HCT116 (cell line): Measurements from ENCODE around the gene BAD.

Source experiments
- ATF3 ChIP-seq: IDR thresholded peaks from 2 replicates; pipeline ENCODE4 v1.6.1; 2012
- CEBPB ChIP-seq: IDR thresholded peaks from 2 replicates; pipeline ENCODE4 v1.6.1; 2012; ENCODE audit warnings: low read depth
- EGR1 ChIP-seq: IDR thresholded peaks from 2 replicates; pipeline ENCODE4 v1.6.1; 2012; ENCODE audit warnings: low read depth
- EZH2 ChIP-seq: fragments of 200-600 bp; sonication (generic); IDR thresholded peaks from 2 replicates; pipeline ENCODE4 v1.6.1; 2017; ENCODE audit warnings: antibody characterized with exemption, mixed run types
- EZH2phosphoT487 ChIP-seq: fragments of 200-600 bp; IDR thresholded peaks from 2 replicates; pipeline ENCODE4 v1.6.1; 2018; ENCODE audit warnings: antibody characterized with exemption, borderline replicate concordance
- FOSL1 ChIP-seq: IDR thresholded peaks from 2 replicates; pipeline ENCODE4 v1.6.1; 2012; ENCODE audit warnings: low read depth
- MAX ChIP-seq: IDR thresholded peaks from 2 replicates; pipeline ENCODE4 v1.6.1; 2012
- POLR2A ChIP-seq: IDR thresholded peaks from 2 replicates; pipeline ENCODE4 v1.7.0; 2011; ENCODE audit warnings: borderline replicate concordance; ENCODE audit not compliant: insufficient read depth, insufficient read length; ENCODE audit errors: extremely low read depth
- POLR2AphosphoS5 ChIP-seq: IDR thresholded peaks from 2 replicates; pipeline ENCODE4 v1.6.1; 2011; ENCODE audit warnings: mild to moderate bottlenecking, low read depth, low read length, moderate library complexity
- RAD21 ChIP-seq: IDR thresholded peaks from 2 replicates; pipeline ENCODE4 v1.6.1; 2012; ENCODE audit warnings: low read depth, mild to moderate bottlenecking
- TCF7L2 ChIP-seq: IDR thresholded peaks from 2 replicates; pipeline ENCODE4 v1.7.0; 2011; ENCODE audit warnings: borderline replicate concordance, inconsistent platforms; ENCODE audit not compliant: insufficient read depth, insufficient read length; ENCODE audit errors: extremely low read depth
- TF ChIP-seq, protein P1 (sequence below), 3 experiments: fragments of 200-600 bp in 1 of 3; sonication (generic) in 1 of 3; IDR thresholded peaks in 2 of 3; conservative IDR thresholded peaks in 1 of 3; 2 replicates each; pipeline ENCODE4 v1.5.1; 2012 to 2017; ENCODE audit warnings: low read depth in 2 of 3, low read length in 2 of 3, antibody characterized with exemption in 1 of 3, borderline replicate concordance in 1 of 3, control low read depth in 1 of 3, mild to moderate bottlenecking in 1 of 3, mixed read lengths in 1 of 3, mixed run types in 1 of 3, moderate library complexity in 1 of 3; ENCODE audit not compliant: insufficient read depth in 1 of 3
- TF ChIP-seq, protein P2 (sequence below): IDR thresholded peaks from 2 replicates; pipeline ENCODE4 v1.6.1; 2011; ENCODE audit warnings: mild to moderate bottlenecking, low read length, moderate library complexity; ENCODE audit not compliant: insufficient replicate concordance; ENCODE audit errors: extremely low read depth
- TF ChIP-seq, protein P3 (sequence below): IDR thresholded peaks from 2 replicates; pipeline ENCODE4 v1.6.1; 2012; ENCODE audit warnings: low read depth

GRCh38 chr11:64220798-64221197, 63.7 kb downstream of the BAD start:
- no peak for TF ChIP-seq CEBPB
- TF ChIP-seq, protein P1, sequence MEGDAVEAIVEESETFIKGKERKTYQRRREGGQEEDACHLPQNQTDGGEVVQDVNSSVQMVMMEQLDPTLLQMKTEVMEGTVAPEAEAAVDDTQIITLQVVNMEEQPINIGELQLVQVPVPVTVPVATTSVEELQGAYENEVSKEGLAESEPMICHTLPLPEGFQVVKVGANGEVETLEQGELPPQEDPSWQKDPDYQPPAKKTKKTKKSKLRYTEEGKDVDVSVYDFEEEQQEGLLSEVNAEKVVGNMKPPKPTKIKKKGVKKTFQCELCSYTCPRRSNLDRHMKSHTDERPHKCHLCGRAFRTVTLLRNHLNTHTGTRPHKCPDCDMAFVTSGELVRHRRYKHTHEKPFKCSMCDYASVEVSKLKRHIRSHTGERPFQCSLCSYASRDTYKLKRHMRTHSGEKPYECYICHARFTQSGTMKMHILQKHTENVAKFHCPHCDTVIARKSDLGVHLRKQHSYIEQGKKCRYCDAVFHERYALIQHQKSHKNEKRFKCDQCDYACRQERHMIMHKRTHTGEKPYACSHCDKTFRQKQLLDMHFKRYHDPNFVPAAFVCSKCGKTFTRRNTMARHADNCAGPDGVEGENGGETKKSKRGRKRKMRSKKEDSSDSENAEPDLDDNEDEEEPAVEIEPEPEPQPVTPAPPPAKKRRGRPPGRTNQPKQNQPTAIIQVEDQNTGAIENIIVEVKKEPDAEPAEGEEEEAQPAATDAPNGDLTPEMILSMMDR (IDR thresholded peaks at IDR 0.05 in 2 of 3, conservative IDR thresholded peaks at IDR 0.05 in 1 of 3; ENCODE audit: borderline replicate concordance in 1 of 3, insufficient read depth in 1 of 3, low read depth in 2 of 3, low read length in 2 of 3): no peak
- TF ChIP-seq, protein P2, sequence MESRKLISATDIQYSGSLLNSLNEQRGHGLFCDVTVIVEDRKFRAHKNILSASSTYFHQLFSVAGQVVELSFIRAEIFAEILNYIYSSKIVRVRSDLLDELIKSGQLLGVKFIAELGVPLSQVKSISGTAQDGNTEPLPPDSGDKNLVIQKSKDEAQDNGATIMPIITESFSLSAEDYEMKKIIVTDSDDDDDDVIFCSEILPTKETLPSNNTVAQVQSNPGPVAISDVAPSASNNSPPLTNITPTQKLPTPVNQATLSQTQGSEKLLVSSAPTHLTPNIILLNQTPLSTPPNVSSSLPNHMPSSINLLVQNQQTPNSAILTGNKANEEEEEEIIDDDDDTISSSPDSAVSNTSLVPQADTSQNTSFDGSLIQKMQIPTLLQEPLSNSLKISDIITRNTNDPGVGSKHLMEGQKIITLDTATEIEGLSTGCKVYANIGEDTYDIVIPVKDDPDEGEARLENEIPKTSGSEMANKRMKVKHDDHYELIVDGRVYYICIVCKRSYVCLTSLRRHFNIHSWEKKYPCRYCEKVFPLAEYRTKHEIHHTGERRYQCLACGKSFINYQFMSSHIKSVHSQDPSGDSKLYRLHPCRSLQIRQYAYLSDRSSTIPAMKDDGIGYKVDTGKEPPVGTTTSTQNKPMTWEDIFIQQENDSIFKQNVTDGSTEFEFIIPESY: no peak
- TF ChIP-seq POLR2A: no peak
- TF ChIP-seq ATF3: no peak
- no peak for TF ChIP-seq RAD21
- no peak for TF ChIP-seq EZH2
- no peak for TF ChIP-seq EGR1
- TF ChIP-seq EZH2phosphoT487: no peak
- TF ChIP-seq, protein P3, sequence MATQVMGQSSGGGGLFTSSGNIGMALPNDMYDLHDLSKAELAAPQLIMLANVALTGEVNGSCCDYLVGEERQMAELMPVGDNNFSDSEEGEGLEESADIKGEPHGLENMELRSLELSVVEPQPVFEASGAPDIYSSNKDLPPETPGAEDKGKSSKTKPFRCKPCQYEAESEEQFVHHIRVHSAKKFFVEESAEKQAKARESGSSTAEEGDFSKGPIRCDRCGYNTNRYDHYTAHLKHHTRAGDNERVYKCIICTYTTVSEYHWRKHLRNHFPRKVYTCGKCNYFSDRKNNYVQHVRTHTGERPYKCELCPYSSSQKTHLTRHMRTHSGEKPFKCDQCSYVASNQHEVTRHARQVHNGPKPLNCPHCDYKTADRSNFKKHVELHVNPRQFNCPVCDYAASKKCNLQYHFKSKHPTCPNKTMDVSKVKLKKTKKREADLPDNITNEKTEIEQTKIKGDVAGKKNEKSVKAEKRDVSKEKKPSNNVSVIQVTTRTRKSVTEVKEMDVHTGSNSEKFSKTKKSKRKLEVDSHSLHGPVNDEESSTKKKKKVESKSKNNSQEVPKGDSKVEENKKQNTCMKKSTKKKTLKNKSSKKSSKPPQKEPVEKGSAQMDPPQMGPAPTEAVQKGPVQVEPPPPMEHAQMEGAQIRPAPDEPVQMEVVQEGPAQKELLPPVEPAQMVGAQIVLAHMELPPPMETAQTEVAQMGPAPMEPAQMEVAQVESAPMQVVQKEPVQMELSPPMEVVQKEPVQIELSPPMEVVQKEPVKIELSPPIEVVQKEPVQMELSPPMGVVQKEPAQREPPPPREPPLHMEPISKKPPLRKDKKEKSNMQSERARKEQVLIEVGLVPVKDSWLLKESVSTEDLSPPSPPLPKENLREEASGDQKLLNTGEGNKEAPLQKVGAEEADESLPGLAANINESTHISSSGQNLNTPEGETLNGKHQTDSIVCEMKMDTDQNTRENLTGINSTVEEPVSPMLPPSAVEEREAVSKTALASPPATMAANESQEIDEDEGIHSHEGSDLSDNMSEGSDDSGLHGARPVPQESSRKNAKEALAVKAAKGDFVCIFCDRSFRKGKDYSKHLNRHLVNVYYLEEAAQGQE: no peak
- TF ChIP-seq MAX: no peak
- no peak for TF ChIP-seq POLR2AphosphoS5
- TF ChIP-seq FOSL1: no peak
- TF ChIP-seq TCF7L2: no peak
